Hematopoietic multipotent progenitor cell treated with erythropoietin and hydrocortisone succinate and interleukin-3 and kit ligand, for 6 days (in vitro differentiated cells): ENCODE data around the gene ATP11A.
"Not testable (repeated sequence)": the region's sequence is repeated elsewhere in the genome, so short reads cannot be mapped to it uniquely, and the experiment has no call there.

ENCODE experiments used
- DNase-seq: peaks from one replicate; pipeline ENCODE4 v3.0.0-alpha.2; 2015

The ATP11A gene

GRCh38 chr13:112671359-112671758 is 18.5 kb upstream of the ATP11A start:
- no peak for DNase-seq

- no peak for DNase-seq
Measured at GRCh38 chr13:112672651-112673284, 17.1 kb upstream of the ATP11A start.

GRCh38 chr13:112674412-112675365 is 15.1 kb upstream of the ATP11A start:
- DNase-seq: no peak

- no peak for DNase-seq
Measured at GRCh38 chr13:112675366-112675756, 14.5 kb upstream of the ATP11A start.

GRCh38 chr13:112677421-112677962 is 12.3 kb upstream of the ATP11A start:
- DNase-seq: not testable (repeated sequence)

GRCh38 chr13:112679381-112679780 is 10.5 kb upstream of the ATP11A start:
- no peak for DNase-seq

- no peak for DNase-seq
Measured at GRCh38 chr13:112679932-112680677, 9.7 kb upstream of the ATP11A start.

- no peak for DNase-seq
Measured at GRCh38 chr13:112680741-112681360, 9.0 kb upstream of the ATP11A start.

- DNase-seq: no peak
Measured at GRCh38 chr13:112683581-112683980, 6.3 kb upstream of the ATP11A start.

GRCh38 chr13:112684071-112684845 is 5.6 kb upstream of the ATP11A start:
- no peak for DNase-seq

- DNase-seq: not testable (repeated sequence)
Measured at GRCh38 chr13:112685189-112685805, 4.5 kb upstream of the ATP11A start.

GRCh38 chr13:112685896-112686295 is 3.9 kb upstream of the ATP11A start:
- DNase-seq: no peak

- DNase-seq: no peak
Measured at GRCh38 chr13:112686364-112686763, 3.5 kb upstream of the ATP11A start.

GRCh38 chr13:112686987-112687386 is 2.9 kb upstream of the ATP11A start:
- no peak for DNase-seq

GRCh38 chr13:112687836-112688559 is 1.8 kb upstream of the ATP11A start:
- DNase-seq: no peak

GRCh38 chr13:112688560-112689302 is 1.1 kb upstream of the ATP11A start:
- peak; percentile 60 for DNase-seq

GRCh38 chr13:112690283-112690929 is 568 bp downstream of the ATP11A start:
- peak; percentile 60 for DNase-seq

GRCh38 chr13:112692104-112692503 is 2.3 kb downstream of the ATP11A start:
- DNase-seq: no peak

- no peak for DNase-seq
Measured at GRCh38 chr13:112692586-112692985, 2.7 kb downstream of the ATP11A start.
